Tibial artery (tissue), 4 donors: ENCODE results near the gene GSK3B.

Experiments used
- DNase-seq, 2 donors: peaks; one replicate each; pipeline ENCODE4 v3.0.0-alpha.2; 2019
- H3K27ac ChIP-seq, 2 donors: fragments of 200-600 bp; sonication (generic) in 1 of 2; 1 replicate in 1 of 2; 2 replicates in 1 of 2; pipeline ENCODE4 v1.5.1; 2018 to 2019; ENCODE audit warnings: mild to moderate bottlenecking in 1 of 2
- H3K27me3 ChIP-seq, 2 donors: fragments of 200-600 bp; sonication (generic) in 1 of 2; one replicate each; pipeline versions ENCODE4 v1.5.1 to v1.6.0; 2016 to 2019
- H3K36me3 ChIP-seq, 3 donors: fragments of 200-600 bp; sonication (generic) in 2 of 3; one replicate each; pipeline ENCODE4 v1.5.1; 2016 to 2019; ENCODE audit warnings: mild to moderate bottlenecking in 2 of 3
- H3K4me1 ChIP-seq, 4 donors: fragments of 200-600 bp; sonication (generic) in 2 of 4; 1 replicate in 3 of 4; 2 replicates in 1 of 4; pipeline ENCODE4 v1.5.1; 2016 to 2019
- H3K4me3 ChIP-seq, 2 donors: fragments of 200-600 bp; sonication (generic) in 1 of 2; 1 replicate in 1 of 2; 2 replicates in 1 of 2; pipeline ENCODE4 v1.5.1; 2018 to 2019; ENCODE audit warnings: mild to moderate bottlenecking in 2 of 2
- H3K9me3 ChIP-seq, 3 donors: fragments of 200-600 bp; sonication (generic) in 1 of 3; one replicate each; pipeline ENCODE4 v1.5.1; 2016 to 2019
- CTCF ChIP-seq, 2 experiments: fragments of 200-600 bp in 1 of 2; fragments of 450-650 bp in 1 of 2; IDR thresholded peaks; one replicate each; pipeline ENCODE4 v1.5.1; 2017 to 2019; ENCODE audit warnings: antibody characterized with exemption in 2 of 2, mild to moderate bottlenecking in 1 of 2, moderate library complexity in 1 of 2
- intact Hi-C: fragments of 100-400 bp; cut with DNase I; formaldehyde crosslinking; loops from one replicate; pipeline ENCODE4 v1.15.0; 2023; ENCODE audit warnings: low total_unique reads

GSK3B gene

GRCh38 chr3:120103276-120103675 lies 9.0 kb upstream of the GSK3B start:
- Histone ChIP-seq H3K4me1 (no peaks in the 10 kb centered on the region), H3K4me3 (no peak overlapping the region), H3K9me3 (no peaks in the 10 kb centered on the region), H3K27me3 (no peaks in the 10 kb centered on the region), H3K27ac (no peak overlapping the region), H3K36me3 (peaks cover 0 to 6% (median 0%) of the 10 kb centered on the region in 3 donors)
- no peak for TF ChIP-seq CTCF (IDR thresholded peaks at IDR 0.05)
- no peak for DNase-seq
- intact Hi-C loops, result no loop called here

GRCh38 chr3:120102674-120103073 lies 8.4 kb upstream of the GSK3B start:
- TF ChIP-seq CTCF (IDR thresholded peaks at IDR 0.05), result no peak
- H3K36me3 ChIP-seq, result peaks cover 0 to 6% (median 0%) of the 10 kb centered on the region in 3 donors
- intact Hi-C loops, result no loop called here
- DNase-seq, result no peak
- H3K27ac ChIP-seq, result no peak overlapping the region
- H3K4me1 ChIP-seq, result no peaks in the 10 kb centered on the region
- no peaks in the 10 kb centered on the region for H3K9me3 ChIP-seq
- no peaks in the 10 kb centered on the region for H3K27me3 ChIP-seq
- H3K4me3 ChIP-seq, result no peak overlapping the region

GRCh38 chr3:120102232-120102631 lies 8.0 kb upstream of the GSK3B start:
- Histone ChIP-seq H3K4me3 (no peak overlapping the region), H3K36me3 (peaks cover 0 to 6% (median 0%) of the 10 kb centered on the region in 3 donors), H3K9me3 (no peaks in the 10 kb centered on the region), H3K27me3 (no peaks in the 10 kb centered on the region), H3K27ac (no peak overlapping the region), H3K4me1 (no peaks in the 10 kb centered on the region)
- TF ChIP-seq CTCF (IDR thresholded peaks at IDR 0.05), result no peak
- no peak for DNase-seq
- intact Hi-C loops, result no loop called here

- H3K36me3 ChIP-seq, result peaks cover 0 to 6% (median 0%) of the 10 kb centered on the region in 3 donors
- intact Hi-C loops, result no loop called here
- no peak for TF ChIP-seq CTCF (IDR thresholded peaks at IDR 0.05)
- DNase-seq, result no peak
- H3K9me3 ChIP-seq, result no peaks in the 10 kb centered on the region
- no peak overlapping the region for H3K4me3 ChIP-seq
- H3K4me1 ChIP-seq, result peaks cover 0 to 5% (median 4%) of the 10 kb centered on the region in 4 donors
- no peaks in the 10 kb centered on the region for H3K27me3 ChIP-seq
- no peak overlapping the region for H3K27ac ChIP-seq
Measured at GRCh38 chr3:120101624-120102023, 7.4 kb upstream of the GSK3B start.

GRCh38 chr3:120100711-120101110 lies 6.5 kb upstream of the GSK3B start:
- H3K4me1 ChIP-seq, result peaks cover 0 to 13% (median 9%) of the 10 kb centered on the region in 4 donors
- intact Hi-C loops, result no loop called here

More at GRCh38 chr3:120100711-120101110, 6.5 kb upstream of the GSK3B start:
- H3K27me3 ChIP-seq, result no peaks in the 10 kb centered on the region
- no peaks in the 10 kb centered on the region for H3K9me3 ChIP-seq
- TF ChIP-seq CTCF (IDR thresholded peaks at IDR 0.05), result no peak
- H3K36me3 ChIP-seq, result peaks cover 0 to 6% (median 0%) of the 10 kb centered on the region in 3 donors
- no peak overlapping the region for H3K27ac ChIP-seq
- DNase-seq, result no peak
- H3K4me3 ChIP-seq, result no peak overlapping the region
